DMS153 treated with DMSO at 0.1 percent for 48 hours (cell line): ENCODE data around the gene TARS3.

Experiments used
- DNase-seq: peaks from one replicate; lab custom pipeline; 2025; ENCODE audit not compliant: unreplicated experiment; lab: John Stamatoyannopoulos, UW

TARS3 gene

DNA sequence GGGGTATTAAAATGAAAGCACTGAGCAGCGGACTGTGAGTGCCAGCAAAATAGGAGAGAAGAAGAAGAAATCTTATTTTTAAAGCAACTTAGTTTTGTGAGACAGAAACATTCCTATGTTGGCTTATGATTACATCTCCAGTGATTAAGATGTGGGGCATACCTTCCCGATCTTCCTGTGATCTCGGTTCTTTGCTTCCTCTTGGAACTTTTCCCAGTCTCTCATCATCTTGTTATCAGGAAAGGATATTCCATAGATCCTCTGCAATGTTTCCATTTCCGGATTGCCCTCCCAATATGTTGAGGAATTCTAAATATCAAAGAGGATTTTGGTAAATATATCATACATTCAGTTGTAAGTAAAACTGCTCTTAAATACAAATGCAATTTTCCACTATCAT is 22.2 kb downstream of the TARS3 start:
- no peak for DNase-seq

DNA sequence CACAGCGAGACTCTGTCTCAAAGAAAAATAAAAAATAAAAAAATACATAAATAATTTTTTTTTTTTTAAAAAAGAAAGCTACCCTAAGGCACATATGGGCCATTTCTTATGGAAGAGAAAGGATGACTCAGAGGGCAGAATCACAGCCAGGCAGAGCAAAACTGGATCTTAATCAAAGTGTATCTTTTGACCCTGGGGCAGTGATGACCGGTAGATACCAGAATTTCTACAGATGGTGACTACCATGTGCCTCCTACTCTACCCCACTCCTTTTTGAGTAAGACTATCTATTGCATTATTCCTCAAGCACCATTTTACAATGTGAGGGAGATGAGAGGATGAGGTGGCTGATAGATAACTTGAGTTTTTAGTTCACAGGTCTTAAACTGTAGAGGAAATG is 26.0 kb downstream of the TARS3 start:
- no peak for DNase-seq

DNA sequence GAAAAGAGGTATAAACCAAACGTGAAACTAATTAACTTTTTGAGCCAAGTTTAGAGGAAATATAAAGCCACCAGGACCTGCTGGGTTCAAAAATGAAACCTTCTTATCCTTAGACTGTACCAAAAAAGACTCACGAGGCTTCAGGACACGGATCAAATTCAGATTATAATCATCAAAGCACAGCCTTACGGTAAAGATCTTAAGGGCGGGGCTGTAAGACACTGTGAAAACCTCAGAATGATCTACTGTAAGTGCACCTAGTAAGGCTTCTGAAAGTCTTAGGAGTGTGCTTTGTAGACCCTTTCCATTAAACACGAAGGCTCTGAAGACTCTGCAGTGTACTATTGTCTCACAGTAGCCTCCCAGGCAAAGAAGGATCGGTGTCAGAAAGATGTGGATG is 26.8 kb downstream of the TARS3 start:
- DNase-seq = no peak

DNA sequence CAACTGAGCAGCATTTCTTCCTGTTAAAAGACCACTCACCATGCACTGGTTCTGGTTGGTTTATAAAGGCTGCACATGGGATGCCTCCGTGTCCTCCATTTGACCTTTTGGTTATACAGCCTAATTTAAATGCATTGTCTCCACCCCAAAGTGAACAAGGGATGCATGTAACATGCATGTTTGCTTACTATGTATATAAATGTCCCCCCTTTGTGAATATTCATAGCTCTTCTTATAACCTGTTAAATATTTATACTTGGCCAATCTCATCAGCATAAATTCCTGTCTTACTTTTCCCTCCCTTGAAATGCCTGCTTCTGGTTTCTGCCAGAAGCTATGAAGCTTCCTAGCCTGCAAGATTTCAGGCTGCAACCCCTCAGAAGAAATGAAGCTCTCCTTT is 27.4 kb downstream of the TARS3 start:
- DNase-seq = no peak

DNA sequence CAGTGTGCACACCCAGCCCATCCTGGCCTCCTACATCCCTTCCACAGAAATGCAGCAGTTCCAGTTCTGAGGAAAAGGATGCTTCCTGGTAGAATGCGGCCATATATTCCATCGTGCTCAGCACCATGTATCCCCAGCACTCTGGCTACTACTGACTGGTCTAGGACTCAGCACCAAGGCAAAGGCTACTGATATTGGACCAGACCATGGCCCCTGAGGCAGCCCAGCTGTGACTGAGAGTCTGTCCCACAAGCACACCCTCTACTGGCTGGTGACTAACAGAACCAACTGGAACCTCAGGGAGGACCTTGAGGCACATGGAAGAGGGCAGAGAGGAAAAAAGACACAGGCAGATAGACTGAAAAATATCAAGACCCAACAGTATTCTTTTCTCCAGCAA is 30.0 kb downstream of the TARS3 start:
- DNase-seq = no peak

DNA sequence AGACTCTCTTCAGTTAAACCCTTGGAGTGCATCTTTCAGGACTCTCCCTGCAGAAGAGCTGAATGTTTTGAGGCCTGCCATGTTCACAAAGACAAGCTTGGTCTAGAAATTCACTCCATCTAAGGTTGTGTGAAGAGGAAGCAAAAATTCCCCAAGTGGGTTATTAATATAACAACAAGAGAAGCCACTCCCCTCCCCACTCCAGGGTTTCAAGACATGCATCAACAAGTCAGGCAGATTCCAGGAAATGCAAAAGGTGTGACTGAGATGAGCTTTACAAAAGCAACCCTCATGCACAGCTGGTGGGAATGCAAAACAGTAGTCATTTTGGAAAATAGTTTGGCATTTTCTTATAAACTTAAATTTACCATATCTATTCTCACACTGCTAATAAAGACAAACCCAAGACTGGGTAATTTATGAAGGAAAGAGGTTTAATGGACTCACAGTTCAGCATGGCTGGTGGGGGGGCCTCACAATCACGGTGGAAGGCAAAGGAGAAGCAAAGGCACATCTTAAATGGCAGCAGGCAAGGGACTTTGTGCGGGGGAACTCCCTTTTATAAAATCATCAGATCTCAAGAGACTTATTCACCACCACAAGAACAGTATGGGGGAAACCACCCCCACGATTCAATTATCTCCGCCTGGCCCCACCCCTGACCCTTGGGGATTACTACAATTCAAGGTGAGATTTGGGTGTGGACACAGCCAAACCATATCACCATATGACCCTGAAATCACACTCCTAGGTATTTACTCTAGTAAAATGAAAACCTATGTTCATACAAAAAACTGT is 31.3 kb downstream of the TARS3 start:
- no peak for DNase-seq

DNA sequence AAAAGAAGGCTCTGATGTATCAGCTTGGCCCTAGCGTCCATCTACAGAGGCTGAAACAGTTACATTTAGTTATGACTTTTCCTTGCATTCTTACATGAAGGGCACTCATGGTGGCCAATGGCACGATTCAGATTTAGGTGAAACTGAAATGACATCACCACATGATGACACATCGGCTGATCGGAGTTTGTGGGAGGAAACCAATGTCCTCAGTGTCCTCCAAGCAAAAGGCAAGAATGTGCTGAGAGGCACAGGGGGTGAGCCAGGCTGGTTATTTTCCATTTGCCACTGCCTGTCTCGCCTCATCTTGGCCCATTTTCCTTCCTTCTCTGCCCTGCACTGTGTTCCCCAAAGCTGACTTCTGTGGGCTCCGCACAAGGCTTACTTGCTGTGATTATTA is 34.4 kb downstream of the TARS3 start:
- DNase-seq = no peak

DNA sequence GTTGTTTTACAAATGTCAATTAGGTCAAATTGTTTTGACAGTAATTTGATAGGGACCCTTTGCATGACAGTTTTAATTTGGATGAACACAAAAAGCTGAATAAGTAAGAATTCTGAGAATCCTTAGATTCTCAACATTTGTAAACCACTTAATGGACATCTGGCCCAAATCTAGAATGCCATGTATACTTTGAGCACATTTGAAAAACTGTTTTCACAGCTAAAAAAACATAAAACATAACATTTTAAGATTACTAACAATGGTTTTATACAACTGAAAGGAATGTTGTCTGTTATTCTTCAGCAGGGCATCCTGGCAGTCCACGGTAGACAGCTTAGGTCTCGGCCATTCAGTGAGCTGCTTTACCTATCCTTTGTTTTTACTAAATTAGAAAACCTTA is 37.6 kb downstream of the TARS3 start:
- DNase-seq = no peak

DNA sequence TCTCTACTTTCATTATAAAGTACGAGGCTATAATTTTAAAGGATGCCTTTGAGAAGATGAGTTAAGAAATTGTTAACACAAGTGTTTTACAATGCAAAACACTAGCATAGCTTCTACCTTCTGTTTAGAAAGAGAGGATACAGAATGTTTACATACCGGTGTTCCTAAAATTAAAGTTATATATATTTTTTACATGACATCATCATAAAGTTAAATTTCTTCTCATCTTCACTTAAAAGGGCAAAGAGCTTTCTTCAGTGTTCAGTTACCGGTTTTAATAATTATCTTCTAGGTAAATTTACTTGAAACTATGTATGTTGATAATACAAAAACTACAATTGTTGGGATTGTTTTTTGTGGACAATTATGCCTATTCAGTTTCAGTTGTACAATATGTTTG is 39.4 kb downstream of the TARS3 start:
- no peak for DNase-seq

DNA sequence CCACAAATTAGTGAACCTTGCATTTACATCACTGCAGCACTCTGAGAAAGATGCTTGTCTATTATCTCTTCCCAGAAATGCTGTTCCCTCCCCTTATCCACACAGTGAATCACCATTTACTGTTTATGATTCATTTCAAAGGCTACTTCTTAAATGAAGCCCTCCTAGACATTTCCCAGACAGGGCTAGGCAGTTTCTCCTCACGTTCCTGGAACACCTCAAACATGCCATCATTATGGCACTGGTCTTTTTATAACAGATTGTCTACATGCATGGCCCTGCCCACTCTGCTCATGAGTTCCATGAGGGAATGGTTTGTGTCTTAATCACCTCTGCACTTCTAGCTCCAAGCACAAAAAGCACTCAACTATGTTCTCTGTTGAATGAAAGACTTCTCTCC is 39.9 kb downstream of the TARS3 start:
- DNase-seq = no peak

DNA sequence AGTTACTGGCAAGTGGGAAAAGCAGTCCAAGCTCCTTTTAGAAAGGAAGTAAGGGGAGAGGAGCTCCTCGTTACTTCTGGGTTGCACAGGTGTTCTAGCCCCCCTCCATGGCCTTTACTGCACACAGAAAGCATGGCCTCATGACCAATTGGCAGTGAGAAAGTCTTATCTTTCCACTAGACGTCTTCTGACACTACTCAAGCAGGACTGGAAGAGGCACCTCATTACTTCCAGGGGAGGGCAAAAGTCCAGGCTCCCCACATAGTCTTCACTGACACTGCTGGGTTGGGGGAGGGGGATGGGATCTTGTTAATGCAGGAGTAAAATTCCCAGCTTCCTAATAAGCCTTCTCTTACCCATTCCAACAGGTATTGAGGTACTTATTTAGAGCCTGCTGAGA is 44.5 kb downstream of the TARS3 start:
- no peak for DNase-seq

DNA sequence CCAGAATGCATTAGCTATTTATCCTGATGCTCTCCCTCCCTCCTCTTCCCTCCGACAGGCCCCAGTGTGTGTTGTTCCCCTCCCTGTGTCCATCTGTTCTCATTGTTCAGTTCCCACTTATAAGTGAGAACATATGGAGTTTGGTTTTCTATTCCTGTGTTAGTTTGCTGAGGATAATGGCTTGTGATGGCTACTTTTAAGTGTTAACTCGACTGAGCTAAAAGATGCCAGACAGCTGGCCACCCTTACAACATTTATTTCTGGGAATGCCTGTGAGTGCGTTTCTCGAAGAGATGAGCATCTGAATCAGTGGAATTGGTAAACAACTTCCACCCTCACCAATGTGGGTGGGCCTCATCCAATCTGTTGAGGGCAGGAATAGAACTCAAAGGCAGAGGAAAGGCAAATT is 47.3 kb downstream of the TARS3 start:
- DNase-seq = no peak

DNA sequence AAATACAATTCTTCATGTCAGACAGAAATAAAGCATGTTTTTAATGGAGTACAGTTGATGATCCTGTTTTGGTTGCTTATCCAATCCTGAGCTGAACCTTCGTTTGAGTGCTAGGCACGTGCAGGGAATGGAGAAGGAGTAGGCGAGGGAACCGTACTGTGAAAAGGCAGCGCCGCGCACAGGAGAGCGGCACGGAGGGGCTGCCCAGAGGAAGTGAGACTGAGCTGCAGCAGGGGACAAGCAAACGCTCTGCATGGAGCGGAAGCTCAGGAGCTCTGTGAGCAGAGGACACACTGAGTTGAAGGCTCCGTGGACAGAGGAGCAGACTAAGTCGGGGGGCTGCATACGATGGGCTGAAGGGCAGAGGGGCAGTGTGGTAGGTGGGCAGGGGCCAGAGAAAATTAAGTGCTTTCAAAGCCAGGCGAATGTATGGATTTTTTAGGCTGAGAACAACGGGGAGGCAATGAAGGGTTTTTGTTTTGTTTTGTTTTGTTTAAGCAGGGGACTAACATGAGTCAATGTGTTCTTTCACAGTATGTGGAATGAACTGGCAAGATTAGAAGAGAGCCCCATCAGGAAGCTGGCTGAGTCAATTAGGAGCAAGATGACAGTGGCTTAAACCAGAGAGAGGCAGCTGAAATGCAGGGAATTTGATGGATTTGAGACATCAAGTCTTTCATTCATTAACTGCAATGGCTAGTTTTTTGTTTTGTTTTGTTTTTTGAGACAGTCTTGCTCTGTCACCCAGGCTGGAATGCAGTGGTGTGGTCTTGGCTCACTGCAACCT is 48.3 kb downstream of the TARS3 start:
- no peak for DNase-seq

DNA sequence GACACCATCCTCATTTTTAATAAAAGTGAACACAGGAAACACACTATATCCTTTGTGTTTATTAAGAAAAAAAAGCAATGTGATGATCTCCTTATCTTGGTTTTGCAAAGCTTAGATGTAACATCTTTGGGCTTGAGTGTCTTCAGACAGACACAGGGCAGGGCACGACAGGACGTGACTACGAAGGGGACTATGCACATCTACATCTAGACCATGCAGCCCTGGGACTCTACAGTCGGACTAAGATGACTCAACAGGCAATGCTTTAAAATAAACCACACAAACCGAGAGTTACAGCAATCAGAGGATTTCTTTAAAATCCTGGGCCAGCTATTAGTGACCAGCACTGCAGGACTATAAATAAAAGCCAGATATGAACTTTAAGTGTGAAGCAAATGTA is 49.3 kb downstream of the TARS3 start:
- no peak for DNase-seq

DNA sequence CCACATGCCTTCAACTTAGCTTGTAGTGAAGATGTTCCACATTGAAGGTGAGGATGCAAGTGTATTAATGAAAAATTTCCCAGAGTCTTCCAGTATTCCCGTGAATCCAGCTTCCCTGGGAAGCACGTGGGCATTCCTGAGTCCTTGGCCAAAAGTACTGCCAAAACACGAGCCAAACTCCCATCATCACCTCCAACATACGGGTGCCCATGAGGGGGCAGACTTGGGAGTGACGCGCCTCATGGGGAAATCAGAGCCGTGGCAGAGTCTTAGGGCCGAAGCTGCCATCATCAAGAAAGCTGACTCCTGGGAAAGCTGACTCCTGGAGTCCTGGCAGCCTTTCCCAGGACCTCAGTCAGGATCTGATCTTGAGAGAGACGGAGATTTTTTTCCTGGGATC is 52.0 kb downstream of the TARS3 start:
- no peak for DNase-seq

DNA sequence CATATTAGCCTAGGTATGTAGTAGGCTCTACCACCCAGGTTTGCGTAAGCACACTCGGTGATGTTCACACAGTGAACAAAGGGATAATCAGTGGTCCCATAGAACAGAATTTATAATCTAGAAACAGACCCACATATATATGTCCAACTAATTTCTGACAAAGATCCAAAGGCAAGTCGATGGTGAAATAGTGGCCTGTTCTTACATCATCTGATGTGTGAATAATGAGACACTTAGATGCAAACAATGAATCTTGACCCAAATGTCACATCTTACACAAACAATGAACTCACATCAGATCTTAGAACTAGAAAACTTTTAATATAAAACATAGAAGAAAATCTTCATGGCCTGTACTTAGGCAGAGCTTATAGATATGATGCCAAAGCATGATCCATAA is 54.5 kb downstream of the TARS3 start:
- no peak for DNase-seq

DNA sequence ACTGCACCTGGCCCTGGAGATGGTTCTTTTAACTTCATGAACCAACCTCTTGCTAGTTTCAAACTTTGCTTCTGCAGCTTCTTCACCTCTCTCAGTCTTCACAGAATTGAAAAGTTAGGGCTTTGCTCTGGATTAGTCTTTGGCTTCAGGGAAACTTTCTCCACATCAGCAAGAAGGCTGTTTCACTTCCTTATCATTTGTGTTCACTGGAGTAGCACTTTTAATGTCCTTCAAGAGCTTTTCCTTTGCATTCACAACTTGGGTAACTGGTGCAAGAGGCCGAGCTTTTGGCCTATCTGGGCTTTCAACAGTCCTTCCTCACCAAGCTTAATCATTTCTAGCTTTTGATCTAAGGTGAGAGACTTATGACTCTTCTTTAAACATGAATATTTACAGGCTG is 56.4 kb downstream of the TARS3 start:
- DNase-seq = no peak

DNA sequence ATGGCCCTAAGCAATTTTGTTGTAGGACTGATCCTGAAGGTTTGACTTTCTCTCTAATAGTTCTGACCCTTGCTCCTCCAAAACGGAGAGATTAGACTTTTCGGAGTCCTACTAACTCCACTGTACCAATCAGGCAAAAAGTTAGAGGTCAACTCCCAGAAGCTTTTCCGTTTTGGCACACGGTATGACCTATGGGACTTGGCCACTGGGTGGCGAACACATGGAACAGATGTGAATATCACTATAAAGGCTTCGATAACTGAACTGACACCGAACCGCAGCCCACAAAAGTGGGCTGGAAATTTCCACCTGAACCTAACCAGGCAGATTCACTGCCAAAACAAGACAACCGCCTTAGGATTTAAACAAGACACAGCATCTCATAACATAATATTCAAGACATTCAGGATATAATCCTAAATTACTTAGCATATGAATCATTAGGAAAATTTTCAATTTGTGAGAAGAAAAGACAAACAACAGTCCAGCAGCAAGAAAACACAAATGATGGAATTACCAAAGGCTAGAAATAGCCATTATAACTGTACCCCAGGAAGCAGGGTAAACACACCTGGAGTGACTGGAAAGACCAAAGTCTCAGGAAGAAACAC is 59.9 kb downstream of the TARS3 start:
- no peak for DNase-seq

DNA sequence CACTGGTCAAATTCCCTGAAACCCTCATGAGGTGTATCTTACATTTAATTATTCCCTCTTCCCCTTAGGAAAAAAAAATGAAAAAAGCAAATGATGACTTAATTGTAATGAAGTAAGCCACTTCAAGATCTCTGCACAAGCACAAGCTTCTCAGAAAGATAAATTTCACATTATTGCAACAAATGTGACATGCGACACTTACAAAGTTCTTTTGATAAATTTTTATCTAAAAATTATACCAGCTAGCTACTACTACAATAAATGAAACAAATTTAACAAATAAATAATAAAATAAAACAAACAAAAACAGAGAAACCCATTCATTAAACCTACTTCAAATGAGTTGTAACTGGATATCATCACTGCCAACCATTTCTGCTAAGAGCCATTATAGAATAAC is 62.1 kb downstream of the TARS3 start:
- no peak for DNase-seq

DNA sequence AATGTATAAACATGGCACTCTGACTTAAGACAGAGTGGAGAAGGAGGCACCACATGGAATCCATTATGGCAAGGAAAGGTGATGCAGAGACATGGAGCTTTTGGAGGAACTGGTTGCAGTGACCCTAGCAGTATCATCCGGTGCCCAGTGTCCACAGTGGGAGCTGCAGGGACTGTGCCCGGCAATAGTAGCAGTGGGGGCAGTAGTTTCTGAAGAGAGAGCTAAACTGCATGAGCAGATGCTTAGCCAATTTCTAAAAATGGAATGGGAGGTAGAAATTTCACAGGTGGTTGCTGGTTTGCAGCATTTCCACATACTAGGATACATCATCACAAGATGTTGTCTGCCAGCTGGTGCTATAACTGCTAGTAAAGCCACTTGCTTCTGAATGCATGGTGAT is 64.3 kb downstream of the TARS3 start:
- no peak for DNase-seq

DNA sequence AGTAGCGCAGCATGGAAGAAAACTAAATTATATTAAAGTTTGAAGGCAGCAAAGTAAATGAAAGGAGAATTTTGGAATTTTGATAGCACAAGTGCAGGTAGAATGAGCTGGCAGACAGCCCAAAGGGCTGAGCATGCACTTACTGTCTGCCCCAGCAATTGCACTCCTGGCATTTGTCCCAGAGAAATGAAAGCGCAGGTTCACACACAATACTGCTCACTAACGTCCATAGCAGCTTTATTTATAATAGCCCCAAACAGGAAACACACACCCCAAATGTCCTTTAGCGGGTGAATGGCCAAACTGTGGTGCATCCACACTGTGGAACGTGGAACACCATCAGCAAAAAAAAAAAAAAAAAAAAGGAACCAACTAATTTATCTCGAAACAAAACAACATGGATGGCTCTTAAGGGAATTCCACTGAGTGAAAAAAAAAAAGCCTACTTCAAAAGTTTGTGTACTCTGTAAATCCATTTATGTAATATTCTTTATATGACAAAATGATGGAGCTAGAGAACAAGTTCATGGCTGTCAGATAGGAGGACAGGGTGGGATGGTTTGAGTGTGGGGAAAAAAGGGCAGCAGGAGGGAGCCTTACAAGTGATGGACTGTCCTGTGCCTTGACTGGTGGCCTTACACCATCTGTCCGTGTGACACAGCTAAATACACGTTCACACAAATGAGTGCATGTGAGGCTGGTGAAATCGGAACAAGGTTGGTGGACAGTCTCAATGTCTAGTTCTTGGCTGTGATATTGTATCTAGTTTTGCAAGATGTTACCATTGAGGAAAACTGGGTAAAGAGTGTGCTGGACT is 66.1 kb downstream of the TARS3 start:
- peak; percentile 34 for DNase-seq
